ENCODE results near the gene DPEP1. TPM values are rescaled to one million over a fixed set of nuclear protein-coding genes. Genes with fewer than 3 reads are reported as not detected.
"Not testable (repeated sequence)": the region's sequence is repeated elsewhere in the genome, so short reads cannot be mapped to it uniquely, and the experiment has no call there.

The DPEP1 gene
- not detected for polyA plus RNA-seq

DNA sequence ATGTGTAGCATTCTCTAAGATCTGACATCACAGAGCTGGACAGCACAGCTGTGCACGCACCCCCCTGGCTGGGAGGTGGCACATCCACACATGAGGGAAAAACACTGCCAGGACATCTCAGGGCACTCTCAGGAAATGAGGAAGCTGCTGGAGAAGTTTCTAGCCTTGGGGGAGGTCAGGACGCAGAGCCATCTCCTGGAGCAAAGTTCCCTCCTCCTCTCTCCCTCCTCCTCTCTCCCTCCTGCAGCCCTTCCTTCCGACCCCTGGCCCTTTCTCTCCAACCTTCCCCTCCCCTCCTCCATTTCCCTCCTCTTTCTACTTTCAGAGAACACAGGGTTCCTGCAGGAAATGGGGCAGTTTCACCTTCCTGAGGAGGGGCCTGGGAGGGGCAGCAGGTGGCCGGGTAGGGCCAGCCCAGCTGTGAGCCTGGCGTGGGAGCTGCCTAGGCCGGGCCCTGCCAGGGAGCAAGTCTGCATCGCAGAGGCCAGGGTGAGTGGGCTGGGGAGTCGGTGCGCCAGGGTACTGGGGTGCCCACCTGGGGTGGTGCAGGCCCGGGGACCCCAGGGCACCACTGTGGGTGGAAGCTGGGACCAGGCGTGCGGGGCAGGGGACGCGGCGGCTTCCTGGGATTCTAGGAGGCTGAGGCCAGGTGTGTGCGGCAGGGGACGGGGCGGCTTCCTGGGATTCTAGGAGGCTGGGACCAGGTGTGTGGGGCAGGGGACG, at the start of gene DPEP1:
Gene DPEP1, plus strand, starts transcription at position 412 of the 723 bp plus-strand sequence. CDS start 16,769 bp downstream, outside the sequence.
- H3K9me3 Mint-ChIP-seq = peaks cover 0 to 5% (median 0%) of the 10 kb centered on the region in 6 donors
- no peak for DNase-seq
- no peak within 1 kb of the TSS for H3K27ac Mint-ChIP-seq
- no peak within 1 kb of the TSS for H3K4me3 Mint-ChIP-seq
- no peaks in the 10 kb centered on the region for H3K36me3 Mint-ChIP-seq
- H3K4me1 Mint-ChIP-seq = peaks cover 11% of the 10 kb centered on the region in 2 donors
- peaks cover 4 to 7% (median 5%) of the 10 kb centered on the region in 3 donors for H3K27me3 Mint-ChIP-seq (ENCODE audit: low read depth in 3 of 3)

DNA sequence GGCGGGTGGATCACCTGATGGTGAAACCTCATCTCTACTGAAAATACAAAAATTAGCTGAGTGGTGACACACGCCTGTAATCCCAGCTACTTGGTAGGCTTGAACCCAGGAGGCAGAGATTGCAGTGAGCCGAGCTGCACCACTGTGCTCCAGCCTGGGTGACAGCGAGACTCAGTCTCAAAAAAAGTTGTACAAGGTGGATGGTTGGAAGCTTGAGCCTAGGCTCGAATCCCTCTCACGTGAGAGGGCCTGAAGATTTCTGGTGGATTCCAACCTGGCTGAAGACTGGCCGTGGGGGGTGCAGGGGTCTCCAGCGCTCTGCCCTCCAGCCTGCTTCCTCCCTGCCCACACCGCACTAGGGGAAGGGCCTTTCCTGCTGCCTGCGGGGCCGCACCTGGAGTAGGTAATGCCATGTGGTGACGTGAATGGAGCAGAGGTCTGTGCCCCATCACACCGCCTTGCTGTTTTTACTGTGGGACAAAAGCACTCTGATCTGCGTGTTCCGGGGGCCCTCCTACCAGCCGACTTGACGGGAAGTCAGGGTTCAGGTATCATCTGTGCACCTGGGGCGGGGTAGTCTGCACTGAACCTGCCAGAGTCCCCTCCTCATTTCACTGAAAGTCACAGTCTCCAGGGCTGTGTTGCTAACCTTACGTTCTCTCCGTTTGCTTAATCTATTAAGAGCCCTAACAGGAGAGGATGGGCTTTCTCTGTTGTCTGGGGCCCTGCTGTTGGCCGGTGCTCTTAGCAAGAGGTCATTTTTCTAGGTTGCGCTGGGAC, 48.8 kb upstream of the DPEP1 start:
- Mint-ChIP-seq H3K9me3 (no peaks in the 10 kb centered on the region), H3K27me3 (ENCODE audit: low read depth in 3 of 3) (peaks cover 6 to 18% (median 6%) of the 10 kb centered on the region in 3 donors), H3K36me3 (peaks cover 11 to 26% (median 15%) of the 10 kb centered on the region in 3 donors), H3K4me1 (peaks cover 44 to 52% of the 10 kb centered on the region in 2 donors), H3K4me3 (peak overlapping the region in 1 of 5 donors; percentile 49), H3K27ac (peak overlapping the region in 3 of 6 donors; percentile 51 to 74 (median 55))
- DNase-seq = no peak

DNA sequence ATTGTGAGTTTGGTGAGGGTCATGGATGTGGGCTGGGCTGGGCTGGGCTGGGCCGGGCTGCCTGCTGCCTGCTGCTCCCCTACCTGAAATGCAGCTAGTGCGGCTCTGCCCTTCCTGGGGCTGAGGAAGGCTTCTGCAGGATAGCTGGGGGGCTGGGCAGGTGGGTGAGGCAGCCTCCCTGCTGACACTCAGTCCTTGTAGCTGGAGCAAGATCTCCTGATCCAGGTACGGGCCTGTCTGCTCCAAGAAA, 48.3 kb upstream of the DPEP1 start:
- peaks cover 11 to 26% (median 15%) of the 10 kb centered on the region in 3 donors for H3K36me3 Mint-ChIP-seq
- H3K27ac Mint-ChIP-seq = peak overlapping the region in 3 of 6 donors; percentile 43 to 74 (median 55)
- peaks cover 40 to 47% of the 10 kb centered on the region in 2 donors for H3K4me1 Mint-ChIP-seq
- H3K9me3 Mint-ChIP-seq = no peaks in the 10 kb centered on the region
- H3K27me3 Mint-ChIP-seq (ENCODE audit: low read depth in 3 of 3) = peaks cover 3 to 18% (median 3%) of the 10 kb centered on the region in 3 donors
- DNase-seq = no peak
- peak overlapping the region in 2 of 5 donors; percentile 53 to 75 for H3K4me3 Mint-ChIP-seq

DNA sequence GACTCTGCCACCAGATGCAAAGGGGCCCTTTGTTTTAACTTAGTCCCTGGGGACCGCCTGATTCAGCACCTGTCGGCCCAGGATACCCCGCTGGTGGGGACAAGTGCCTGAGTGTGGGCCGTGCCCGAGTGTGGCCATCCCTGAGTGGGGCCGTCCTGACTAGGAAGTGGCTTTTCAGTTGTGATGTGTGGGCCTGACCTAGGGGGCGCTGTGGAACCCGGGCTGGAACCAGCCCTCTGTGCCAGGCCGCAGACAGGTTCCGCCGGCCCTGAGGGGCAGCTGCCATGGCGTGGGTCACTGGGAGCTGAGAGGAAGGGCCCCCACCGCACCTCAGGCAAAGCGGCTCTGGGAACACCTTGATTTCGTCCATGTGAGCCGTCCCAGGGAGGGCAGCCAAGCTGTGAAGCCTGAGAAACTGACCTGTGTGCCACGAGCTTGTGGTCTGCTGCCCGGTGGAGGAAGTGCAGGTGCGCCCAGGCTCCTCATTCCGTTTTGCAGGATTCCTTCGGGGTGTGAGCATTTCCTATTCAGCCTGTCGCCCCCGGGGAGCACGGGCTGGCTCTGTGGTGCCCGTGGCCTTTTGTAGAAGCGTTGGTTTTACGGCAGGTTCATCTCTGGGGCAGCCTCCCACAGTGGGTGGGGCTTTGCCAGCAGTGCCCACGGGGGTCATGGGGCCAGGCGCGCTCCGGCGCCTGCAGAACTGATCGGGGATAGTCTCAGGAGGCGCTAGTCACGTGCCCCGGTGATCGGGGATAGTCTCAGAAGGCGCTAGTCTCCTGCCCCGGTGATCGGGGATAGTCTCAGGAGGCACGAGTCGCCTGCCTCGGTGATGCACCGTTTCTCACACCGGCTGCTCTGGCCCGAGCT, 47.7 kb upstream of the DPEP1 start:
- no peaks in the 10 kb centered on the region for H3K9me3 Mint-ChIP-seq
- peak; percentile 20 to 36 (median 30) for DNase-seq
- H3K4me1 Mint-ChIP-seq = peaks cover 36 to 46% of the 10 kb centered on the region in 2 donors
- H3K27ac Mint-ChIP-seq = peak overlapping the region in 4 of 6 donors; percentile 35 to 77 (median 46)
- H3K27me3 Mint-ChIP-seq (ENCODE audit: low read depth in 3 of 3) = peaks cover 0 to 16% (median 0%) of the 10 kb centered on the region in 3 donors
- peaks cover 11 to 26% (median 15%) of the 10 kb centered on the region in 3 donors for H3K36me3 Mint-ChIP-seq
- peak overlapping the region; percentile 50 to 75 (median 60) for H3K4me3 Mint-ChIP-seq

DNA sequence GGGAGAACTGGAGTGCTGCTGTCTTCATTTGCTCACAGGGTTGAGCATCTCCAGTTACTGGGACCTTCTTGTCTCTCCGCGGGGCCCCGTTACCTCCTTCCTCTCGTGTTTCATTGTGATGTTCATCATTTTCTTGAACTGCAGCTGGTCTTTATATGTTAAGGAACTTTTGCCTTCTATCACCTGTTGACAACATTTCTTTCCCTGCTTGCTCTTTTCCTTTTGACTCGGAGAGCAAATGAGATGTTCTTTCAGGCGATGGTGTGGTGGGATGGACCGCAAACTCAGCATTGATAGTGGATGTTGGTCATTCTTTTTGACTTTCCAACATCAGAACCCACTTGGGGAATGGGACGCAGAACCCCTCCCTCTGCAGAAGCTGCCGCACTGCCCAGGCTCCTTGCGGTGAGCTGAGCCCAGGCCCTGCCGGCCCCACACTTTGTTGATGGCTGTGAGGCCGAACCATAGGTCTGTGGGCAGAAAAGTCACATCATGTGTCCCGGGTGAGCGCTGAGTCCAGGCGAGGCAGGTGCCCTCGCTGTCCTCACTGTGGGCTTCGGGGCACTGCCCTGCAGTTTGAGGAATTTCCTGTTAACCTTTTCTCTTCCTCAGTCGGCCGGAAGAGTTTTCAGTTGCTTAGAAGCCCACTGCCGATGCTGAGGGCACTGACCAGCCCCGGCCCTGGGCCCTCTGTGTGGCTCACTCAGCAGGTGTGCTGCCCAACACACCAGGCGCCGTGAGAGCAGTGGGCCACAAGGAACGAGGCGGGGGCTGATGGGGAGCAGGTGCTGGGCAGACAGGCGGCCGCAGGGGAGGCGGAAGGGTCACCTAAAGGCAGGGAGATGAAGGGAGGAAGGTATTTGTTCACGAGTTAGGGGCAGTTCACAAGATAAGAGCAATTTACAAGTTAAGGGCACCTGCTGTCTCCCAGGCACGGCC, 45.5 kb upstream of the DPEP1 start:
- no peak overlapping the region for H3K27ac Mint-ChIP-seq
- H3K9me3 Mint-ChIP-seq = no peaks in the 10 kb centered on the region
- no peak for DNase-seq
- peaks cover 0 to 12% (median 3%) of the 10 kb centered on the region in 3 donors for H3K36me3 Mint-ChIP-seq
- peak overlapping the region in 1 of 5 donors; percentile 14 for H3K4me3 Mint-ChIP-seq
- peaks cover 29 to 34% of the 10 kb centered on the region in 2 donors for H3K4me1 Mint-ChIP-seq
- H3K27me3 Mint-ChIP-seq (ENCODE audit: low read depth in 3 of 3) = peaks cover 4 to 7% (median 4%) of the 10 kb centered on the region in 3 donors

DNA sequence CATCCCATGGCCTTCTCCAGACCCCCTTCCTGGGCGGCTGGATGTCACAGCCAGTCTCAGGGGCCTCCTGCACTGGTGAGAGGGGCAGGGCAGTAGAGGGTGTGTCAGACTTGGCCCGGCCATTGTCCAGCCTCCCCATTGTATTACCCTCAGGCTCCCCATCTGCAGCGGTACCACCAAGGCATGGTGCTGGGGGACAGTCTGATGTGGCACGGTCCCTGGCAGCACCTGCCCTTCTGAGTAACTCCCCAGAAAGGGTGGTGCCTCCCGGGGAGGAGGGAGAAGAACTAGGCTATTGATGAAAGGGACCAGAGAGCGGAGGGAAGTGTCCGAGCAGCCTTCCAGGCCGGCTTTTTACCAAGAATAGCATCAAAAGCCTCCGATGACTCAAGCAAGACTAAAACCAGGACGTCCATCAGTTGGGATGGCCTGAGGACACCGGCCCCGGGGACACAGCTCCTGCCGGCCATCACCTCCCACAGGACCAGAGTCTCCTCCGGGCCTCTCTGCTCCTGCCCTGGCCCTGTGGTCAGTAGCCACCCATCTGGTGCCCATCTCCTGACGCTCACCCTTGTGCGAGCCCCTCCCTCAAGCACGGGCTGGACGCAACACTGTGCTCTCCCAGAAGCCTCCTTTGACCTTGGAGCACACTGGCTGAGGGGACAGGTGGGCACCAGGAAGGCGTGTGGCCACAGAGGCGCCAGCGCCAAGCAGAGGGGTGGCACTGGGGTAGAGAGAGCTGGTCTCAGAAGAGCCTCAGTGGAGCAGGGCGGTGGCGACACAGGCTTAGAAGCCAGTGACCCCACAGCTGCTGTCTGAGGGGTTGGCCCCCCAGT, 43.7 kb upstream of the DPEP1 start:
- peaks cover 21 to 25% of the 10 kb centered on the region in 2 donors for H3K4me1 Mint-ChIP-seq
- H3K27me3 Mint-ChIP-seq (ENCODE audit: low read depth in 3 of 3) = peaks cover 9 to 10% (median 9%) of the 10 kb centered on the region in 3 donors
- no peak overlapping the region for H3K4me3 Mint-ChIP-seq

DNA sequence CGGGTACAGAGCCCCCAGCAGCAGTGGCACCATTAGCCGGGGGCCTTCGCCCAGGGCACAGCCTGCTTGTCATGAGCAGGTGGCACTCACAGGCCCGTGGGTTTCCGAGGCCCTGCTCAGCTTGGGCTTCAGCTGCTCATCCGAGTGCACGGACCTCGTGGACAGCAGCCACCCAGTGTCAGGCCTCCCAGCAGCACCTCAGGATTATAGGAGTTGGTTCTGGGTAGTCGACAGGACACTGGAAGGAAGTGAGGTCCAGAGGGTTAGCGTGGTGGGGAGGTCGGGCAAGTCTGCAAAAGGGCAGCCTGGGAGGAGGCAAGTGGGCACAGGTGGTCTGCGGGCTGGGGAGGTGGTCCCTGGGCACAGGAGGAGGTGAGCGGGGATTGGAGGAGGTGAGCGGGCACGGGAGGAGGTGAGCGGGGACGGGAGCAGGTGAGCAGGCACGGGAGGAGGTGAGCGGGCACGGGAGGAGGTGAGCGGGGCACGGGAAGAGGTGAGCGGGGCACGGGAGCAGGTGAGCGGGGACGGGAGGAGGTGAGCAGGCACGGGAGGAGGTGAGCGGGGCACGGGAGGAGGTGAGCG, 43.0 kb upstream of the DPEP1 start:
- DNase-seq = no peak
- H3K4me3 Mint-ChIP-seq = no peak overlapping the region
- no peaks in the 10 kb centered on the region for H3K9me3 Mint-ChIP-seq
- no peaks in the 10 kb centered on the region for H3K36me3 Mint-ChIP-seq
- H3K4me1 Mint-ChIP-seq = peaks cover 14 to 18% of the 10 kb centered on the region in 2 donors
- H3K27me3 Mint-ChIP-seq (ENCODE audit: low read depth in 3 of 3) = peaks cover 8 to 9% (median 9%) of the 10 kb centered on the region in 3 donors
- H3K27ac Mint-ChIP-seq = no peak overlapping the region

More for the DNA sequence above, 43.7 kb upstream of the DPEP1 start:
- DNase-seq = no peak
- no peaks in the 10 kb centered on the region for H3K9me3 Mint-ChIP-seq
- H3K27ac Mint-ChIP-seq = no peak overlapping the region
- no peaks in the 10 kb centered on the region for H3K36me3 Mint-ChIP-seq

DNA sequence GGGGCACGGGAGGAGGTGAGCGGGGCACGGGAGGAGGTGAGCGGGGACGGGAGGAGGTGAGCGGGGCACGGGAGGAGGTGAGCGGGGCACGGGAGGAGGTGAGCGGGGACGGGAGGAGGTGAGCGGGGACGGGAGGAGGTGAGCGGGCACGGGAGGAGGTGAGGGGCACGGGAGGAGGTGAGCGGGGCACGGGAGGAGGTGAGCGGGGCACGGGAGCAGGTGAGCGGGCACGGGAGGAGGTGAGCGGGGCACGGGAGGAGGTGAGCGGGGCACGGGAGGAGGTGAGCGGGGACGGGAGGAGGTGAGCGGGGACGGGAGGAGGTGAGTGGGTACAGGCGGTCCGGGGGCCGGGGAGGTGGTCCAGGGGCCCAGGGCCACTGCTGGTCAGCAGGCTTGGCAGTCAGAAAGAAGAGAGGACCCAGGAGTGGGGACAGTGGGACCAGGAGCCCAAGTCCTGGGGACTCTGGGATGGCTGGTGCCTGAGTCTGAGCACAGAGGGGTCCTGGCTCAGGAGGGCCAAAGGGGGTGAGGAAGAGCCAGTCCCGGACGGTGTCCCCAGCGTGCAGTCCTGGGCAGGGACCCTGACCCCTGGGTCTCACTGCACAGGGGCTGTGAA, 42.4 kb upstream of the DPEP1 start:
- not testable (repeated sequence) for H3K27ac Mint-ChIP-seq; H3K9me3 Mint-ChIP-seq; H3K27me3 Mint-ChIP-seq (ENCODE audit: low read depth in 3 of 3); DNase-seq; H3K36me3 Mint-ChIP-seq; H3K4me3 Mint-ChIP-seq
- H3K4me1 Mint-ChIP-seq = peaks cover 8 to 12% of the 10 kb centered on the region in 2 donors

DNA sequence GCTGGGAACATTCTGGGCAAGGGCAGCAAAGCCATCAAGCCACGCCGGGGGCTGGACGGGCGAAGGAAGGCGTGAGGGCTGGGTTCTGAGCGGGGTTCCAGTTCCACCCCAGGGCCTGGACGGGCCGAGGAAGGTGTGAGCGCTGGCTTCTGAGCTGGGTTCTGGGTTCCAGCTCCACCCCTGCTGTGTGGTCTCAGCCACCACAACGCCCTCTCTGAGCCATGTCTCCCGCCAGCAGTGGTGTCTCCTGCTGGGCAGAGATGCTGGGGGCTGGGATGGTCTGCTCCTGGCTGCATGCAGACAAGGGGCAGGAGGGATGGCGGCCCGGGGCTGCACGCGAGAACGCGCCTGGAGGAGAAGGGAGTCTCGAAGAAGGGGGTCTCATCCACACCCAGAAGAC, 41.8 kb upstream of the DPEP1 start:
- H3K4me3 Mint-ChIP-seq = no peak overlapping the region
- H3K27ac Mint-ChIP-seq = no peak overlapping the region
- no peak for DNase-seq
- H3K36me3 Mint-ChIP-seq = no peaks in the 10 kb centered on the region
- H3K27me3 Mint-ChIP-seq (ENCODE audit: low read depth in 3 of 3) = peaks cover 8 to 9% (median 9%) of the 10 kb centered on the region in 3 donors
- H3K4me1 Mint-ChIP-seq = peaks cover 4 to 9% of the 10 kb centered on the region in 2 donors
- H3K9me3 Mint-ChIP-seq = no peaks in the 10 kb centered on the region

DNA sequence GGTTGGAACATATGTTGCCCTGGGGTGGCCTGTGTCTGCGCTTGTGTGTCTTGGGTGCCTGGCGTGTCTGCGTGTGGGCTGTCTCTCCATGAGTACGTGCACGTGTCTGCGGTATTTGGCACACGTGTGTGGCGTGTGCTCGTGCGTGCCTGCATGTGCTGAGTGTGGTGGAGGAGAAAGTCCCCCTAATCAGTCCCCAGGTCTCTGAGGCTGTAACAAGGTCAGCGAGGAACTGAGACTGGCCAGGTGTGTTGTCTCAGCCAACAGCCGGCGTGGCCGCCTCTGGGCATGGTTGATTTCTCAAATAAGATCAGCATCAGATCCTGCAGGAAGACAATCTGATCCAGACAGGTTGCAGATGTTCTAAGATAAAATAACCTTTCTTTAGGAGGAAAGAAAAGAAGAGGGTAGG, 41.4 kb upstream of the DPEP1 start:
- Mint-ChIP-seq H3K27ac (no peak overlapping the region), H3K36me3 (no peaks in the 10 kb centered on the region), H3K27me3 (ENCODE audit: low read depth in 3 of 3) (peaks cover 8 to 9% (median 9%) of the 10 kb centered on the region in 3 donors), H3K9me3 (no peaks in the 10 kb centered on the region), H3K4me3 (no peak overlapping the region), H3K4me1 (peaks cover 4 to 9% of the 10 kb centered on the region in 2 donors)
- DNase-seq = no peak

DNA sequence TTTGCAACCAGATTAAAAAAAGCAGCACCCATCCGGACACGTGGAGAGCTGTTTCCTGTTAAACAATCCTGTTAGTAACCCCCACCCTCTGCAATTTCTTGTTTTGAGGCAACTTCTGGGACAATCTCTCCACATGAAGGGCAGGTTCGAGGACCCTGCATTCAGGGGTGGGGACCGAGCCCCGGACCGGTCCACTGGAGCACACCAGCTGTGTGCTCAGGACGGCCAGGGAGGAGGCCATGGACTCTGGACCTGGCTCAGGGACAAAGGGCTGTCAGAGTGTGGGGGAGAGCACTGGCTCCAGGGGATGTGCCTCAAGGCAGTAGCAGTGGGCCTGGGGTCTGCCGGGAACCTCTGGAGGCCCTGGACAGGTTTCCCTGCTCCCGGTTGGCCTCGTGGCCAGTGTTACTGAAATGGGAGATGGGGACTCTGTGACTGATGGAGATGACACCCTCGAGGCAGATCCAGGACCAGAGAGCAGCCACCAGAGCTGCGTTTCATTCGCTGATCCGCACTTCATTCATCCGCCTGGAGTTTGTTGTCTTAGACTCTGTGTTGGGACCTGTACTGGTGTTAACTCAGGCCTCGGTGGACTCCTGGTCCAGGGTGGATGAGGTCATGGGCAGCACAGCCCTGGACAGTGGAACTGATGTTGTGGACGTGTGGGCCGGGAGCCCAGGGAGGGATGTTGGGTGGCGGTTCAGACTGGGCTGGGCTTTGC, 40.8 kb upstream of the DPEP1 start:
- peaks cover 4 to 9% of the 10 kb centered on the region in 2 donors for H3K4me1 Mint-ChIP-seq
- H3K27ac Mint-ChIP-seq = peak overlapping the region in 1 of 6 donors; percentile 14
- H3K4me3 Mint-ChIP-seq = peak overlapping the region in 1 of 5 donors; percentile 46
- H3K27me3 Mint-ChIP-seq (ENCODE audit: low read depth in 3 of 3) = peaks cover 8 to 9% (median 9%) of the 10 kb centered on the region in 3 donors
- H3K9me3 Mint-ChIP-seq = no peaks in the 10 kb centered on the region
- no peaks in the 10 kb centered on the region for H3K36me3 Mint-ChIP-seq
- no peak for DNase-seq

All from immature natural killer cell (primary cell).